Activated naive CD4-positive, alpha-beta T cell treated with anti-CD3 and anti-CD28 coated beads, Interleukin-2, amount 50 U/mL, for 72 hours (primary cell): ENCODE data around the gene EHBP1. TPM values are rescaled to one million over a fixed set of nuclear protein-coding genes. Genes with fewer than 3 reads are reported as not detected.

Experiments
- ATAC-seq, 2 donors: fragments of 150-1000 bp; cut with Tn5 transposase; 2 replicates each; pipeline ENCODE4 v1.10.0; 2021; ENCODE audit warnings: mild to moderate bottlenecking in 2 of 2, moderate library complexity in 2 of 2
- DNase-seq, 2 donors: peaks; one replicate each; pipeline ENCODE4 v3.0.0; 2021 to 2022; ENCODE audit warnings: low spot score in 2 of 2
- H3K27ac Mint-ChIP-seq, 2 donors: one replicate each; pipeline ENCODE4 v1.8.0; 2022; ENCODE audit warnings: mild to moderate bottlenecking in 2 of 2, mixed read lengths in 2 of 2
- H3K36me3 Mint-ChIP-seq, 2 donors: one replicate each; pipeline ENCODE4 v1.8.0; 2022; ENCODE audit warnings: mixed read lengths in 2 of 2
- H3K9me3 Mint-ChIP-seq, 2 donors: one replicate each; pipeline ENCODE4 v1.8.0; 2022; ENCODE audit warnings: mixed read lengths in 2 of 2
- total RNA-seq, 2 donors: library from RNA; stranded (reverse); gene quantifications; one replicate each; pipeline ENCODE4 v1.2.3, GENCODE V29; 2022

EHBP1 gene
- total RNA-seq, 2 donors from 2014 or later = 22.0 to 39.7 TPM

GRCh38 chr2:62785810-62786597 is 80.5 kb downstream of the EHBP1 start:
- ATAC-seq (peak; percentile 33 to 34), DNase-seq (no peak)
- Mint-ChIP-seq H3K36me3 (peaks cover 4 to 11% of the 10 kb centered on the region in 2 donors), H3K27ac (no peak overlapping the region), H3K9me3 (peaks cover 2 to 9% of the 10 kb centered on the region in 2 donors)

GRCh38 chr2:62787386-62787785 is 81.9 kb downstream of the EHBP1 start:
- peak in 1 of 2 donors; percentile 52 for ATAC-seq
- Mint-ChIP-seq H3K27ac (no peak overlapping the region), H3K9me3 (peaks cover 2 to 9% of the 10 kb centered on the region in 2 donors), H3K36me3 (peaks cover 4 to 11% of the 10 kb centered on the region in 2 donors)
- no peak for DNase-seq

- ATAC-seq (no peak), DNase-seq (no peak)
- H3K27ac Mint-ChIP-seq = no peak overlapping the region
- H3K9me3 Mint-ChIP-seq = no peaks in the 10 kb centered on the region
- no peaks in the 10 kb centered on the region for H3K36me3 Mint-ChIP-seq
Measured at GRCh38 chr2:62789518-62789917, 84.0 kb downstream of the EHBP1 start.

- no peak for DNase-seq
- H3K27ac Mint-ChIP-seq = no peak overlapping the region
- no peaks in the 10 kb centered on the region for H3K9me3 Mint-ChIP-seq
- no peaks in the 10 kb centered on the region for H3K36me3 Mint-ChIP-seq
- no peak for ATAC-seq
Measured at GRCh38 chr2:62789918-62790317, 84.4 kb downstream of the EHBP1 start.

- ATAC-seq = no peak
- no peaks in the 10 kb centered on the region for H3K9me3 Mint-ChIP-seq
- DNase-seq = no peak
- H3K27ac Mint-ChIP-seq = no peak overlapping the region
- H3K36me3 Mint-ChIP-seq = no peaks in the 10 kb centered on the region
Measured at GRCh38 chr2:62792408-62792807, 86.9 kb downstream of the EHBP1 start.

- ATAC-seq = no peak
- no peaks in the 10 kb centered on the region for H3K36me3 Mint-ChIP-seq
- H3K9me3 Mint-ChIP-seq = no peaks in the 10 kb centered on the region
- DNase-seq = no peak
- H3K27ac Mint-ChIP-seq = no peak overlapping the region
Measured at GRCh38 chr2:62793213-62793612, 87.7 kb downstream of the EHBP1 start.

- no peak for DNase-seq
- Mint-ChIP-seq H3K27ac (no peak overlapping the region), H3K9me3 (no peaks in the 10 kb centered on the region)
Measured at GRCh38 chr2:62794791-62795190, 89.3 kb downstream of the EHBP1 start.

GRCh38 chr2:62795341-62795740 is 89.8 kb downstream of the EHBP1 start:
- no peak for ATAC-seq
- H3K9me3 Mint-ChIP-seq = no peaks in the 10 kb centered on the region
- H3K27ac Mint-ChIP-seq = no peak overlapping the region
- DNase-seq = no peak
- H3K36me3 Mint-ChIP-seq = no peaks in the 10 kb centered on the region

More at GRCh38 chr2:62794791-62795190, 89.3 kb downstream of the EHBP1 start:
- H3K36me3 Mint-ChIP-seq = no peaks in the 10 kb centered on the region
- ATAC-seq = no peak

- no peak for ATAC-seq
- DNase-seq = no peak
- H3K27ac Mint-ChIP-seq = no peak overlapping the region
- no peaks in the 10 kb centered on the region for H3K36me3 Mint-ChIP-seq
- H3K9me3 Mint-ChIP-seq = no peaks in the 10 kb centered on the region
Measured at GRCh38 chr2:62797107-62797506, 91.6 kb downstream of the EHBP1 start.

GRCh38 chr2:62800618-62801017 is 95.1 kb downstream of the EHBP1 start:
- DNase-seq = no peak
- H3K9me3 Mint-ChIP-seq = no peaks in the 10 kb centered on the region
- H3K27ac Mint-ChIP-seq = no peak overlapping the region
- H3K36me3 Mint-ChIP-seq = peaks cover 0 to 2% of the 10 kb centered on the region in 2 donors
- peak in 1 of 2 donors; percentile 57 for ATAC-seq

- no peak overlapping the region for H3K27ac Mint-ChIP-seq
- H3K9me3 Mint-ChIP-seq = peaks cover 0 to under 1% of the 10 kb centered on the region in 2 donors
- no peak for DNase-seq
- peaks cover 3 to 7% of the 10 kb centered on the region in 2 donors for H3K36me3 Mint-ChIP-seq
- ATAC-seq = no peak
Measured at GRCh38 chr2:62801110-62801509, 95.6 kb downstream of the EHBP1 start.

GRCh38 chr2:62801814-62802523 is 96.5 kb downstream of the EHBP1 start:
- DNase-seq (no peak), ATAC-seq (peak in 1 of 2 donors; percentile 16)
- H3K36me3 Mint-ChIP-seq = peaks cover 6 to 11% of the 10 kb centered on the region in 2 donors
- H3K27ac Mint-ChIP-seq = peak overlapping the region in 1 of 2 donors; percentile 56
- peaks cover 3% of the 10 kb centered on the region in 2 donors for H3K9me3 Mint-ChIP-seq

GRCh38 chr2:62803961-62804360 is 98.4 kb downstream of the EHBP1 start:
- no peak overlapping the region for H3K27ac Mint-ChIP-seq
- no peak for ATAC-seq
- peaks cover 13 to 25% of the 10 kb centered on the region in 2 donors for H3K36me3 Mint-ChIP-seq
- DNase-seq = no peak
- H3K9me3 Mint-ChIP-seq = peaks cover 7 to 11% of the 10 kb centered on the region in 2 donors

- ATAC-seq (no peak), DNase-seq (no peak)
- H3K27ac Mint-ChIP-seq = no peak overlapping the region
- peaks cover 13 to 25% of the 10 kb centered on the region in 2 donors for H3K36me3 Mint-ChIP-seq
- peaks cover 7 to 11% of the 10 kb centered on the region in 2 donors for H3K9me3 Mint-ChIP-seq
Measured at GRCh38 chr2:62806231-62806630, 100.7 kb downstream of the EHBP1 start.

GRCh38 chr2:62808554-62808953 is 103.0 kb downstream of the EHBP1 start:
- no peak overlapping the region for H3K27ac Mint-ChIP-seq
- no peak for DNase-seq
- peaks cover 13 to 25% of the 10 kb centered on the region in 2 donors for H3K36me3 Mint-ChIP-seq
- ATAC-seq = no peak
- peaks cover 7 to 11% of the 10 kb centered on the region in 2 donors for H3K9me3 Mint-ChIP-seq

- ATAC-seq = no peak
- DNase-seq = no peak
- no peak overlapping the region for H3K27ac Mint-ChIP-seq
- H3K9me3 Mint-ChIP-seq = peaks cover 7 to 11% of the 10 kb centered on the region in 2 donors
- peaks cover 11 to 18% of the 10 kb centered on the region in 2 donors for H3K36me3 Mint-ChIP-seq
Measured at GRCh38 chr2:62811086-62811485, 105.6 kb downstream of the EHBP1 start.

- DNase-seq (no peak), ATAC-seq (no peak)
- H3K27ac Mint-ChIP-seq = no peak overlapping the region
- H3K9me3 Mint-ChIP-seq = peaks cover 4 to 8% of the 10 kb centered on the region in 2 donors
- H3K36me3 Mint-ChIP-seq = peaks cover 7 to 14% of the 10 kb centered on the region in 2 donors
Measured at GRCh38 chr2:62811972-62812371, 106.5 kb downstream of the EHBP1 start.
